ENCODE results near the gene RPRD1B. TPM values are rescaled to one million over a fixed set of nuclear protein-coding genes. Genes with fewer than 3 reads are reported as not detected.
A peak's percentile ranks its signal among the peaks of the same experiment; 100 is the strongest.

RPRD1B gene
- total and polyA plus RNA-seq, 2 of the 13 experiments (the other 11 are each of a cell fraction or from before 2014, with no cell fraction given) = 31.1 to 41.5 TPM

GRCh38 chr20:38113401-38114325 is 80.1 kb downstream of the RPRD1B start (continued):
- TF ChIP-seq ZHX2 (IDR thresholded peaks at IDR 0.05; ENCODE audit: low read depth) = no peak
- no peak for TF ChIP-seq ZHX2 (CRISPR knock-in tag; IDR thresholded peaks at IDR 0.05; ENCODE audit: borderline replicate concordance)
- TF ChIP-seq ZSCAN9 (CRISPR knock-in tag; IDR thresholded peaks at IDR 0.05; ENCODE audit: borderline replicate concordance) = no peak
- no peak for TF ChIP-seq NR1H2 (CRISPR knock-in tag; IDR thresholded peaks at IDR 0.05; ENCODE audit: borderline replicate concordance, low read depth)
- no peak for TF ChIP-seq ZNF282 (IDR thresholded peaks at IDR 0.05; ENCODE audit: partially characterized antibody)
- TF ChIP-seq SRY (CRISPR knock-in tag; IDR thresholded peaks at IDR 0.05) = no peak
- peak; percentile 81 for TF ChIP-seq CTCF (CRISPR knock-in tag; IDR thresholded peaks at IDR 0.05)
- TF ChIP-seq ZNF766 (CRISPR knock-in tag; IDR thresholded peaks at IDR 0.05; ENCODE audit: borderline replicate concordance) = no peak
- TF ChIP-seq RXRA (CRISPR knock-in tag; IDR thresholded peaks at IDR 0.05) = 0 out of 2 replicates have a peak, but pooled peaks have one; percentile 5
- TF ChIP-seq LBX2 (CRISPR knock-in tag; IDR thresholded peaks at IDR 0.05; ENCODE audit: borderline replicate concordance) = no peak
- no peak for TF ChIP-seq THYN1 (CRISPR knock-in tag; IDR thresholded peaks at IDR 0.05; ENCODE audit: borderline replicate concordance, low read depth)
- TF ChIP-seq ZBTB8A (CRISPR knock-in tag; IDR thresholded peaks at IDR 0.05; ENCODE audit: borderline replicate concordance, low read depth) = no peak
- TF ChIP-seq FIP1L1 (IDR thresholded peaks at IDR 0.05; ENCODE audit: borderline replicate concordance, insufficient read depth, low read depth, low read length) = no peak
- TF ChIP-seq CBFB (CRISPR knock-in tag; IDR thresholded peaks at IDR 0.05) = 0 out of 2 replicates have a peak, but pooled peaks have one; percentile 45
- TF ChIP-seq RBFOX2 (IDR thresholded peaks at IDR 0.05; ENCODE audit: low read depth, low read length) = no peak
- TF ChIP-seq KDM4B (CRISPR knock-in tag; IDR thresholded peaks at IDR 0.05) = no peak
- TF ChIP-seq SP5 (CRISPR knock-in tag; IDR thresholded peaks at IDR 0.05; ENCODE audit: borderline replicate concordance, low read depth) = peak; percentile 41; the same call in 1 of the 2 replicates
- no peak for TF ChIP-seq KDM2A (CRISPR knock-in tag; IDR thresholded peaks at IDR 0.05; ENCODE audit: borderline replicate concordance, low read depth)
- no peak for TF ChIP-seq TOE1 (CRISPR knock-in tag; IDR thresholded peaks at IDR 0.05)
- no peak for TF ChIP-seq ZNF768 (CRISPR knock-in tag; IDR thresholded peaks at IDR 0.05)
- no peak for TF ChIP-seq TAF15 (IDR thresholded peaks at IDR 0.05; ENCODE audit: low read depth, low read length, poor library complexity, severe bottlenecking)
- TF ChIP-seq NFE2L2 (IDR thresholded peaks at IDR 0.05; ENCODE audit: low read length) = no peak
